HEK293 (cell line): ENCODE data around the gene FAM228B.

Experiments used
- CTCF ChIA-PET: fragments of 350-600 bp; formaldehyde crosslinking; extraction: SDS; loops from one replicate; lab custom pipeline; 2021; ENCODE audit warnings: antibody characterized with exemption; lab: Yijun Ruan, JAX
- POLR2A ChIA-PET: fragments of 300-600 bp; formaldehyde crosslinking; extraction: SDS; loops from one replicate; lab custom pipeline; 2020; ENCODE audit warnings: antibody characterized with exemption, inconsistent platforms; lab: Yijun Ruan, JAX
- H3K27ac ChIP-seq: fragments of 200-500 bp; sonication (Bioruptor generic); 2 replicates; pipeline ENCODE4 v1.5.1; 2014; ENCODE audit warnings: low read depth, low read length, control low read depth, inconsistent platforms; ENCODE audit errors: extremely low read depth
- H3K36me3 ChIP-seq, 2 experiments: fragments of 200-500 bp in 1 of 2; sonication (Bioruptor generic) in 1 of 2; 1 replicate in 1 of 2; 2 replicates in 1 of 2; pipeline ENCODE4 v1.5.1; 2014 to 2017; ENCODE audit warnings: inconsistent platforms in 2 of 2, low read length in 2 of 2; ENCODE audit not compliant: control insufficient read depth in 2 of 2, insufficient read depth in 1 of 2
- H3K4me1 ChIP-seq: fragments of 200-500 bp; sonication (Bioruptor generic); 2 replicates; pipeline ENCODE4 v1.5.1; 2014; ENCODE audit warnings: mild to moderate bottlenecking, low read length, inconsistent platforms; ENCODE audit not compliant: control insufficient read depth, insufficient read depth
- H3K4me3 ChIP-seq: 2 replicates; pipeline ENCODE4 v1.5.1; 2011; ENCODE audit warnings: low read depth, mild to moderate bottlenecking, control low read depth, low read length, moderate library complexity
- H3K9me3 ChIP-seq: fragments of 200-500 bp; sonication (Bioruptor generic); 2 replicates; pipeline ENCODE4 v1.5.1; 2014; ENCODE audit warnings: low read depth, low read length, inconsistent platforms; ENCODE audit not compliant: control insufficient read depth, insufficient read depth
- BCL11B ChIP-seq: fragments of 450-650 bp; formaldehyde crosslinking; IDR thresholded peaks from 2 replicates; pipeline ENCODE4 v1.5.1; 2016; ENCODE audit warnings: low read depth, missing biosample characterization, missing genetic modification characterization
- BCL6B ChIP-seq: fragments of 450-650 bp; formaldehyde crosslinking; IDR thresholded peaks from 2 replicates; pipeline ENCODE4 v1.5.1; 2017; ENCODE audit warnings: missing biosample characterization, missing genetic modification characterization
- KLF8 ChIP-seq: fragments of 450-650 bp; formaldehyde crosslinking; IDR thresholded peaks from 2 replicates; pipeline ENCODE4 v1.5.1; 2016; ENCODE audit warnings: missing biosample characterization, missing genetic modification characterization
- YY2 ChIP-seq: fragments of 450-650 bp; formaldehyde crosslinking; IDR thresholded peaks from 2 replicates; pipeline ENCODE4 v1.5.1; 2016; ENCODE audit warnings: missing biosample characterization, missing genetic modification characterization
- ZBTB26 ChIP-seq: fragments of 450-650 bp; formaldehyde crosslinking; optimal IDR thresholded peaks from 2 replicates; pipeline ENCODE3; 2016; ENCODE audit warnings: missing biosample characterization, mild to moderate bottlenecking, missing genetic modification characterization
- ZNF19 ChIP-seq: fragments of 450-650 bp; formaldehyde crosslinking; IDR thresholded peaks from 2 replicates; pipeline ENCODE4; 2016; ENCODE audit warnings: missing biosample characterization, missing genetic modification characterization, low read depth
- ZNF214 ChIP-seq: fragments of 450-650 bp; formaldehyde crosslinking; IDR thresholded peaks from 2 replicates; pipeline ENCODE4 v1.5.1; 2017; ENCODE audit warnings: missing biosample characterization, mild to moderate bottlenecking, missing genetic modification characterization, borderline replicate concordance
- ZNF280D ChIP-seq: fragments of 450-650 bp; formaldehyde crosslinking; IDR thresholded peaks from 2 replicates; pipeline ENCODE4 v1.5.1; 2016; ENCODE audit warnings: missing biosample characterization, missing genetic modification characterization
- ZNF501 ChIP-seq: fragments of 450-650 bp; formaldehyde crosslinking; IDR thresholded peaks from 2 replicates; pipeline ENCODE4 v1.5.1; 2016; ENCODE audit warnings: missing biosample characterization, missing genetic modification characterization
- ZNF521 ChIP-seq: fragments of 450-650 bp; formaldehyde crosslinking; IDR thresholded peaks from 2 replicates; pipeline ENCODE4 v1.5.1; 2017; ENCODE audit warnings: missing biosample characterization, mild to moderate bottlenecking, missing genetic modification characterization
- ZNF639 ChIP-seq: fragments of 450-650 bp; formaldehyde crosslinking; IDR thresholded peaks from 2 replicates; pipeline ENCODE4 v1.5.1; 2016; ENCODE audit warnings: missing biosample characterization, missing genetic modification characterization
- ZNF792 ChIP-seq: fragments of 450-650 bp; formaldehyde crosslinking; IDR thresholded peaks from 2 replicates; pipeline ENCODE4 v1.5.1; 2016; ENCODE audit warnings: missing biosample characterization, missing genetic modification characterization
- ZNF830 ChIP-seq: fragments of 450-650 bp; IDR thresholded peaks from 2 replicates; pipeline ENCODE4 v1.5.0; 2018; ENCODE audit warnings: missing biosample characterization, missing genetic modification characterization, low read depth, mild to moderate bottlenecking, moderate library complexity
- TF ChIP-seq, protein P1 (sequence below): fragments of 450-650 bp; formaldehyde crosslinking; IDR thresholded peaks from 2 replicates; pipeline ENCODE4 v1.5.1; 2016; ENCODE audit warnings: missing biosample characterization, missing genetic modification characterization
- TF ChIP-seq, protein P2 (sequence below): fragments of 450-650 bp; formaldehyde crosslinking; IDR thresholded peaks from 2 replicates; pipeline ENCODE4 v1.5.1; 2016; ENCODE audit warnings: missing biosample characterization, missing genetic modification characterization, low read depth
- TF ChIP-seq, protein P3 (sequence below): fragments of 450-650 bp; formaldehyde crosslinking; conservative IDR thresholded peaks from 2 replicates; pipeline ENCODE4 v1.5.1; 2016; ENCODE audit warnings: low read depth, missing biosample characterization, missing genetic modification characterization
- TF ChIP-seq, protein P4 (sequence below): fragments of 450-650 bp; formaldehyde crosslinking; IDR thresholded peaks from 2 replicates; pipeline ENCODE4 v1.5.1; 2016; ENCODE audit warnings: missing biosample characterization, missing genetic modification characterization

The FAM228B gene

DNA sequence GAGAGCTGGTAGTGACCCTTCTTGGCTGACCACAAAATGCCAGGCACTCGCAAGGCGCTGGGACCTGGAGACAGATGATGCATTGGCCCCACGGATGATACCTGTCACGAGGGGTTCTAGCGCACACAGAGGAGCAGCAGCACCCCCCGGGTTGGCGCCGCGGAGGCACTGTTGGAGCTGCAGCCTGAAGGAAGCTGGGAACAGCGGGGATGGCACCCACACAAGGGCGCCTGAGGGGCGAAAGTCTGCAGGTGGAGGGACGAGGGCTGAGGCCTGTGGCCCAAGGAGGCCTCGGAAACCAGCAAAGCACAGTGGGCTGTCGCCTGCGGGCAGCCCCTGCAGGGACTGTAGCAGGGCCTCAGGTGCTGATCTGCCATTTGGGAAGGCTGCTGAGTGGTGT is 85.2 kb downstream of the FAM228B start (continued):
- TF ChIP-seq, protein P1, sequence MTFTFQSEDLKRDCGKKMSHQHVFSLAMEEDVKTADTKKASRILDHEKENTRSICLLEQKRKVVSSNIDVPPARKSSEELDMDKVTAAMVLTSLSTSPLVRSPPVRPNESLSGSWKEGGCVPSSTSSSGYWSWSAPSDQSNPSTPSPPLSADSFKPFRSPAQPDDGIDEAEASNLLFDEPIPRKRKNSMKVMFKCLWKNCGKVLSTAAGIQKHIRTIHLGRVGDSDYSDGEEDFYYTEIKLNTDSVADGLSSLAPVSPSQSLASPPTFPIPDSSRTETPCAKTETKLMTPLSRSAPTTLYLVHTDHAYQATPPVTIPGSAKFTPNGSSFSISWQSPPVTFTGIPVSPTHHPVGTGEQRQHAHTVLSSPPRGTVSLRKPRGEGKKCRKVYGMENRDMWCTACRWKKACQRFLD, result no peak
- no peak for TF ChIP-seq ZNF19 (tag by site-specific recombination)
- TF ChIP-seq ZNF830 (tag by site-specific recombination), result no peak

- TF ChIP-seq ZNF214 (tag by site-specific recombination) (no peak), ZNF639 (tag by site-specific recombination) (no peak), ZNF521 (tag by site-specific recombination) (no peak), ZBTB26 (tag by site-specific recombination) (no peak), YY2 (no peak), KLF8 (tag by site-specific recombination) (no peak), ZNF792 (tag by site-specific recombination) (no peak), BCL11B (no peak)
- TF ChIP-seq, protein P2, sequence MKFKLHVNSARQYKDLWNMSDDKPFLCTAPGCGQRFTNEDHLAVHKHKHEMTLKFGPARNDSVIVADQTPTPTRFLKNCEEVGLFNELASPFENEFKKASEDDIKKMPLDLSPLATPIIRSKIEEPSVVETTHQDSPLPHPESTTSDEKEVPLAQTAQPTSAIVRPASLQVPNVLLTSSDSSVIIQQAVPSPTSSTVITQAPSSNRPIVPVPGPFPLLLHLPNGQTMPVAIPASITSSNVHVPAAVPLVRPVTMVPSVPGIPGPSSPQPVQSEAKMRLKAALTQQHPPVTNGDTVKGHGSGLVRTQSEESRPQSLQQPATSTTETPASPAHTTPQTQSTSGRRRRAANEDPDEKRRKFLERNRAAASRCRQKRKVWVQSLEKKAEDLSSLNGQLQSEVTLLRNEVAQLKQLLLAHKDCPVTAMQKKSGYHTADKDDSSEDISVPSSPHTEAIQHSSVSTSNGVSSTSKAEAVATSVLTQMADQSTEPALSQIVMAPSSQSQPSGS (tag by site-specific recombination), result no peak
- ChIA-PET POLR2A (no interaction called here), CTCF (interaction anchor here (0.8 kb wide), 1 partner anchor 672 kb away, joined by 3 read pairs; no protein-coding TSS in a partner anchor)
- H3K4me3 ChIP-seq, result no peak overlapping the region
- peaks cover 0 to 35% of the 10 kb centered on the region in 2 experiments; a peak in 2 of 3 replicates for H3K36me3 ChIP-seq
- no peak overlapping the region for H3K27ac ChIP-seq
- H3K9me3 ChIP-seq, result no peaks in the 10 kb centered on the region
- H3K4me1 ChIP-seq, result no peaks in the 10 kb centered on the region
Observed at GRCh38 chr2:24209389-24210105, 86.3 kb downstream of the FAM228B start.

DNA sequence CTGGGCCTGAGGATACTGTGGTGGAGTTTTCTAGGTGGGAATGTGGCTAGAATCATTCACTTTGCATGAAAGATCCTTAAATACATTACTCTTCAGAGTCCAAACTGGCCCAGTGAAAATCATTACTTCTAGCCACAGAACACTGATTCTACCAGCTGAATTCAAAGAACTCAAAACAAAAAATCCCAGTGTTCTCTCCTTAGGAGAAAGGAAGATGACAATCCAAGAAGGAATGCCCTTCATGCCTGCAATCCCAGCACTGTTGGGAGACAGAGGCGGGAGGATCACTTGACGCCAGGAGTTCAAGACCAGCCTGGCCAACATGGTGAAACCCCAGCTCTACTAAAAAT is 86.8 kb downstream of the FAM228B start:
- Histone ChIP-seq H3K4me3 (no peak overlapping the region), H3K4me1 (no peaks in the 10 kb centered on the region), H3K36me3 (peaks cover 0 to 30% of the 10 kb centered on the region in 2 experiments; a peak in 2 of 3 replicates), H3K27ac (no peak overlapping the region), H3K9me3 (no peaks in the 10 kb centered on the region)
- ChIA-PET POLR2A (no interaction called here), CTCF (interaction anchor here (0.8 kb wide), 1 partner anchor 671 kb away, joined by 3 read pairs; no protein-coding TSS in a partner anchor)
- TF ChIP-seq, protein P3, sequence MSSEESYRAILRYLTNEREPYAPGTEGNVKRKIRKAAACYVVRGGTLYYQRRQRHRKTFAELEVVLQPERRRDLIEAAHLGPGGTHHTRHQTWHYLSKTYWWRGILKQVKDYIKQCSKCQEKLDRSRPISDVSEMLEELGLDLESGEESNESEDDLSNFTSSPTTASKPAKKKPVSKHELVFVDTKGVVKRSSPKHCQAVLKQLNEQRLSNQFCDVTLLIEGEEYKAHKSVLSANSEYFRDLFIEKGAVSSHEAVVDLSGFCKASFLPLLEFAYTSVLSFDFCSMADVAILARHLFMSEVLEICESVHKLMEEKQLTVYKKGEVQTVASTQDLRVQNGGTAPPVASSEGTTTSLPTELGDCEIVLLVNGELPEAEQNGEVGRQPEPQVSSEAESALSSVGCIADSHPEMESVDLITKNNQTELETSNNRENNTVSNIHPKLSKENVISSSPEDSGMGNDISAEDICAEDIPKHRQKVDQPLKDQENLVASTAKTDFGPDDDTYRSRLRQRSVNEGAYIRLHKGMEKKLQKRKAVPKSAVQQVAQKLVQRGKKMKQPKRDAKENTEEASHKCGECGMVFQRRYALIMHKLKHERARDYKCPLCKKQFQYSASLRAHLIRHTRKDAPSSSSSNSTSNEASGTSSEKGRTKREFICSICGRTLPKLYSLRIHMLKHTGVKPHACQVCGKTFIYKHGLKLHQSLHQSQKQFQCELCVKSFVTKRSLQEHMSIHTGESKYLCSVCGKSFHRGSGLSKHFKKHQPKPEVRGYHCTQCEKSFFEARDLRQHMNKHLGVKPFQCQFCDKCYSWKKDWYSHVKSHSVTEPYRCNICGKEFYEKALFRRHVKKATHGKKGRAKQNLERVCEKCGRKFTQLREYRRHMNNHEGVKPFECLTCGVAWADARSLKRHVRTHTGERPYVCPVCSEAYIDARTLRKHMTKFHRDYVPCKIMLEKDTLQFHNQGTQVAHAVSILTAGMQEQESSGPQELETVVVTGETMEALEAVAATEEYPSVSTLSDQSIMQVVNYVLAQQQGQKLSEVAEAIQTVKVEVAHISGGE (tag by site-specific recombination), result no peak
- TF ChIP-seq ZNF501 (no peak), ZNF280D (no peak), BCL6B (tag by site-specific recombination) (no peak)
- TF ChIP-seq, protein P4, sequence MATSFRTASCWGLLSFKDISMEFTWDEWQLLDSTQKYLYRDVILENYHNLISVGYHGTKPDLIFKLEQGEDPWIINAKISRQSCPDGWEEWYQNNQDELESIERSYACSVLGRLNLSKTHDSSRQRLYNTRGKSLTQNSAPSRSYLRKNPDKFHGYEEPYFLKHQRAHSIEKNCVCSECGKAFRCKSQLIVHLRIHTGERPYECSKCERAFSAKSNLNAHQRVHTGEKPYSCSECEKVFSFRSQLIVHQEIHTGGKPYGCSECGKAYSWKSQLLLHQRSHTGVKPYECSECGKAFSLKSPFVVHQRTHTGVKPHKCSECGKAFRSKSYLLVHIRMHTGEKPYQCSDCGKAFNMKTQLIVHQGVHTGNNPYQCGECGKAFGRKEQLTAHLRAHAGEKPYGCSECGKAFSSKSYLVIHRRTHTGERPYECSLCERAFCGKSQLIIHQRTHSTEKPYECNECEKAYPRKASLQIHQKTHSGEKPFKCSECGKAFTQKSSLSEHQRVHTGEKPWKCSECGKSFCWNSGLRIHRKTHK (tag by site-specific recombination), result no peak
